H9 (cell line): ENCODE data around the gene NEUROD4. TPM values are rescaled to one million over a fixed set of nuclear protein-coding genes. Genes with fewer than 3 reads are reported as not detected.

Experiments
- DNase-seq: peaks from one replicate; pipeline ENCODE4 v3.0.0-alpha.2; 2017
- H2AFZ ChIP-seq: one replicate; pipeline ENCODE4 v1.6.1; 2013; ENCODE audit warnings: mild to moderate bottlenecking, low read length, control low read depth, moderate library complexity
- H2AK5ac ChIP-seq: 2 replicates; pipeline ENCODE4 v1.6.1; 2013; ENCODE audit warnings: low read length, control low read depth, mixed read lengths; ENCODE audit not compliant: insufficient read length
- H2BK120ac ChIP-seq: one replicate; pipeline ENCODE4 v1.6.1; 2013; ENCODE audit warnings: low read depth, mild to moderate bottlenecking, low read length, control low read depth, inconsistent platforms; ENCODE audit not compliant: poor library complexity, severe bottlenecking
- H2BK12ac ChIP-seq: 2 replicates; pipeline ENCODE4 v1.6.1; 2013; ENCODE audit warnings: low read length, control low read depth, mixed read lengths, low read depth; ENCODE audit not compliant: insufficient read length
- H2BK15ac ChIP-seq: 2 replicates; pipeline ENCODE4 v1.6.1; 2013; ENCODE audit warnings: low read depth, low read length, control low read depth
- H2BK20ac ChIP-seq: one replicate; pipeline ENCODE4 v1.6.1; 2013; ENCODE audit warnings: low read depth, mild to moderate bottlenecking, low read length, control low read depth, inconsistent platforms; ENCODE audit not compliant: poor library complexity, severe bottlenecking
- H2BK5ac ChIP-seq: 2 replicates; pipeline ENCODE4 v1.6.1; 2013; ENCODE audit warnings: low read length, control low read depth, mixed read lengths; ENCODE audit not compliant: insufficient read length
- H3K14ac ChIP-seq: 2 replicates; pipeline ENCODE4 v1.6.1; 2013; ENCODE audit warnings: low read length, control low read depth; ENCODE audit not compliant: insufficient read depth
- H3K18ac ChIP-seq: 2 replicates; pipeline ENCODE4 v1.6.1; 2013; ENCODE audit warnings: low read depth, mild to moderate bottlenecking, mixed read lengths, low read length, control low read depth; ENCODE audit not compliant: insufficient read length
- H3K23ac ChIP-seq: 2 replicates; pipeline ENCODE4 v1.6.1; 2013; ENCODE audit warnings: low read length, control low read depth, mixed read lengths, low read depth; ENCODE audit not compliant: insufficient read length
- H3K23me2 ChIP-seq: 2 replicates; pipeline ENCODE4 v1.6.1; 2013; ENCODE audit warnings: low read depth, mild to moderate bottlenecking, mixed read lengths, low read length, control low read depth; ENCODE audit not compliant: insufficient read length, poor library complexity, severe bottlenecking
- H3K27ac ChIP-seq: 2 replicates; pipeline ENCODE4 v1.5.1; 2013; ENCODE audit warnings: low read length, control low read depth, mixed read lengths, low read depth; ENCODE audit not compliant: insufficient read length
- H3K27me3 ChIP-seq: 2 replicates; pipeline ENCODE4 v1.6.1; 2013; ENCODE audit warnings: low read length, control low read depth, inconsistent platforms; ENCODE audit not compliant: insufficient read depth
- H3K4ac ChIP-seq: 2 replicates; pipeline ENCODE4 v1.6.1; 2013; ENCODE audit warnings: low read depth, mild to moderate bottlenecking, control low read depth, inconsistent platforms, low read length, moderate library complexity
- H3K4me1 ChIP-seq: 2 replicates; pipeline ENCODE4 v1.6.1; 2013; ENCODE audit warnings: low read length, control low read depth, inconsistent platforms; ENCODE audit not compliant: insufficient read depth
- H3K4me2 ChIP-seq: 2 replicates; pipeline ENCODE4 v1.6.1; 2013; ENCODE audit warnings: low read length, control low read depth, mixed read lengths; ENCODE audit not compliant: insufficient read length, insufficient read depth
- H3K56ac ChIP-seq: 2 replicates; pipeline ENCODE4 v1.6.1; 2013; ENCODE audit warnings: low read depth, mild to moderate bottlenecking, mixed read lengths, low read length, control low read depth; ENCODE audit not compliant: insufficient read length
- H3K79me1 ChIP-seq: 2 replicates; pipeline ENCODE4 v1.6.1; 2013; ENCODE audit warnings: low read depth, mild to moderate bottlenecking, moderate library complexity, low read length, control low read depth, inconsistent platforms; ENCODE audit not compliant: insufficient read depth, poor library complexity, severe bottlenecking
- H3K79me2 ChIP-seq: 2 replicates; pipeline ENCODE4 v1.6.1; 2013; ENCODE audit warnings: low read length, control low read depth, inconsistent platforms; ENCODE audit not compliant: insufficient read depth
- H3K9ac ChIP-seq: 2 replicates; pipeline ENCODE4 v1.6.1; 2013; ENCODE audit warnings: low read length, control low read depth, mixed read lengths; ENCODE audit not compliant: insufficient read length; ENCODE audit errors: extremely low read depth
- H3K9me3 ChIP-seq: one replicate; pipeline ENCODE4 v1.6.1; 2013; ENCODE audit warnings: low read depth, low read length, inconsistent platforms; ENCODE audit not compliant: control insufficient read depth
- H3T11ph ChIP-seq: one replicate; pipeline ENCODE4 v1.6.1; 2013; ENCODE audit warnings: mild to moderate bottlenecking, low read length, control low read depth, inconsistent platforms
- H4K20me1 ChIP-seq: one replicate; pipeline ENCODE4 v1.6.1; 2013; ENCODE audit not compliant: control insufficient read depth, insufficient read length, insufficient read depth
- H4K5ac ChIP-seq: 2 replicates; pipeline ENCODE4 v1.6.1; 2013; ENCODE audit warnings: low read depth, mild to moderate bottlenecking, mixed read lengths, low read length, control low read depth; ENCODE audit not compliant: insufficient read length
- H4K8ac ChIP-seq: replicated peaks from 2 replicates; pipeline ENCODE4 v1.6.1; 2013; ENCODE audit warnings: low read length, control low read depth, mixed read lengths, low read depth; ENCODE audit not compliant: insufficient read length
- H4K91ac ChIP-seq: 2 replicates; pipeline ENCODE4 v1.6.1; 2013; ENCODE audit warnings: low read depth, mild to moderate bottlenecking, moderate library complexity, mixed read lengths, low read length, control low read depth; ENCODE audit not compliant: insufficient read length
- H3K27ac Mint-ChIP-seq, 3 experiments: 2 replicates in 2 of 3; 3 replicates in 1 of 3; pipeline ENCODE4 v1.8.0; 2020 to 2021; ENCODE audit warnings: mixed read lengths in 3 of 3, mild to moderate bottlenecking in 1 of 3, moderate library complexity in 1 of 3
- H3K27me3 Mint-ChIP-seq: 2 replicates; pipeline ENCODE4 v1.8.0; 2021; ENCODE audit warnings: low read depth, mild to moderate bottlenecking, moderate library complexity, mixed read lengths
- H3K36me3 Mint-ChIP-seq, 3 experiments: 2 replicates in 2 of 3; 3 replicates in 1 of 3; pipeline ENCODE4 v1.8.0; 2020 to 2021; ENCODE audit warnings: low read depth in 3 of 3, mixed read lengths in 3 of 3; ENCODE audit not compliant: insufficient read depth in 1 of 3
- H3K4me1 Mint-ChIP-seq, 2 experiments: 2 replicates each; pipeline ENCODE4 v1.8.0; 2020; ENCODE audit warnings: mixed read lengths in 2 of 2
- H3K4me3 Mint-ChIP-seq, 2 experiments: 2 replicates in 1 of 2; 3 replicates in 1 of 2; pipeline ENCODE4 v1.8.0; 2020 to 2021; ENCODE audit warnings: mild to moderate bottlenecking in 2 of 2, mixed read lengths in 2 of 2, moderate library complexity in 1 of 2
- H3K9me3 Mint-ChIP-seq, 2 experiments: 2 replicates in 1 of 2; 3 replicates in 1 of 2; pipeline ENCODE4 v1.8.0; 2020; ENCODE audit warnings: mild to moderate bottlenecking in 2 of 2, mixed read lengths in 2 of 2, moderate library complexity in 1 of 2
- WGBS: extraction: QIAGEN DNeasy Blood & Tissue Kit; methylation state at CpG from one replicate; pipeline ENCODE4 v1.1.7; 2013; ENCODE audit warnings: missing lambda C conversion rate, low lambda C conversion rate, mixed read lengths; ENCODE audit not compliant: insufficient read length; ENCODE audit errors: extremely low coverage; 5-methylcytosine and 5-hydroxymethylcytosine counted together
- total RNA-seq: library from RNA; stranded (reverse); gene quantifications from 2 replicates; pipeline ENCODE4 v1.2.1, GENCODE V29; 2021
- TF ChIP-seq, protein P1 (sequence below): fragments of 200-600 bp; sonication (generic); conservative IDR thresholded peaks from 3 replicates; pipeline ENCODE4 v1.8.0; 2021; ENCODE audit warnings: antibody characterized with exemption, mild to moderate bottlenecking

NEUROD4 gene
- total RNA-seq, 1 experiment from 2014 or later: not detected

DNA sequence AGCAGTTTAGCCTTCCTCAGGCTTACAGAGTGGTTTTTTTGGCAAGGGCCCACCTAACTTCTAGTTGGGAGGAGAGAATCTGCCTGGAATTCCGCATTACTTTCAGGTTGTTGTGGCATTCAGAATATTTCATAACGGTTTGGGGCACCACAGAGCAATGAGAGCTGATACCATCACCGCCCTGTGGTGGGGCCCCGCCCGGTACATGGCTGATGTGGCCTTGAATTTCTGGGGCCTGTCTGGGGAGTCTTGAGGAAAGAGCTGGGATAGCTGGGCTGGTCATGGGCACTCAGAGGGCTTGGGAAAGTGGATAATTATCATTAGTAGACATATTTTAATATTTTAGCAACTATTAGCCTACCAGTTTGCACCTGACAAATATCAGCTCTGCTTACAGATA is 39.4 kb upstream of the NEUROD4 start:
- TF ChIP-seq, protein P1, sequence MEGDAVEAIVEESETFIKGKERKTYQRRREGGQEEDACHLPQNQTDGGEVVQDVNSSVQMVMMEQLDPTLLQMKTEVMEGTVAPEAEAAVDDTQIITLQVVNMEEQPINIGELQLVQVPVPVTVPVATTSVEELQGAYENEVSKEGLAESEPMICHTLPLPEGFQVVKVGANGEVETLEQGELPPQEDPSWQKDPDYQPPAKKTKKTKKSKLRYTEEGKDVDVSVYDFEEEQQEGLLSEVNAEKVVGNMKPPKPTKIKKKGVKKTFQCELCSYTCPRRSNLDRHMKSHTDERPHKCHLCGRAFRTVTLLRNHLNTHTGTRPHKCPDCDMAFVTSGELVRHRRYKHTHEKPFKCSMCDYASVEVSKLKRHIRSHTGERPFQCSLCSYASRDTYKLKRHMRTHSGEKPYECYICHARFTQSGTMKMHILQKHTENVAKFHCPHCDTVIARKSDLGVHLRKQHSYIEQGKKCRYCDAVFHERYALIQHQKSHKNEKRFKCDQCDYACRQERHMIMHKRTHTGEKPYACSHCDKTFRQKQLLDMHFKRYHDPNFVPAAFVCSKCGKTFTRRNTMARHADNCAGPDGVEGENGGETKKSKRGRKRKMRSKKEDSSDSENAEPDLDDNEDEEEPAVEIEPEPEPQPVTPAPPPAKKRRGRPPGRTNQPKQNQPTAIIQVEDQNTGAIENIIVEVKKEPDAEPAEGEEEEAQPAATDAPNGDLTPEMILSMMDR: no peak
- Histone ChIP-seq H3K4me2 (no peak overlapping the region), H2AFZ (no peak overlapping the region)

More for the DNA sequence above, 39.4 kb upstream of the NEUROD4 start:
- no peak overlapping the region for H2BK12ac ChIP-seq
- H3K23me2 ChIP-seq: no peaks in the 10 kb centered on the region
- peaks cover 2% of the 10 kb centered on the region for H3K27me3 Mint-ChIP-seq
- no peaks in the 10 kb centered on the region for H3K79me2 ChIP-seq
- no peak overlapping the region for H3K27ac ChIP-seq
- no peak overlapping the region for H3K23ac ChIP-seq
- no peak overlapping the region for H3T11ph ChIP-seq
- no peak overlapping the region for H4K91ac ChIP-seq
- H3K18ac ChIP-seq: no peak overlapping the region
- no peaks in the 10 kb centered on the region for H4K20me1 ChIP-seq
- H3K36me3 Mint-ChIP-seq: no peaks in the 10 kb centered on the region
- no peak overlapping the region for H3K56ac ChIP-seq
- H2BK15ac ChIP-seq: no peak overlapping the region
- no peak overlapping the region for H2BK5ac ChIP-seq
- no peaks in the 10 kb centered on the region for H3K27me3 ChIP-seq
- H2BK20ac ChIP-seq: no peak overlapping the region
- no peak overlapping the region for H2AK5ac ChIP-seq
- no peak overlapping the region for H3K27ac Mint-ChIP-seq
- no peak for DNase-seq
- no peak overlapping the region for H4K8ac ChIP-seq
- no peak overlapping the region for H3K4me3 Mint-ChIP-seq
- no peaks in the 10 kb centered on the region for H3K79me1 ChIP-seq
- H4K5ac ChIP-seq: no peak overlapping the region
- H2BK120ac ChIP-seq: no peak overlapping the region
- no peak overlapping the region for H3K4ac ChIP-seq
- no peaks in the 10 kb centered on the region; the same call in 1 of the 2 replicates for H3K4me1 ChIP-seq
- no CpG with 5 or more reads among the region's 5 CpGs for WGBS
- no peaks in the 10 kb centered on the region for H3K9me3 Mint-ChIP-seq
- peaks cover 14 to 15% of the 10 kb centered on the region in 2 experiments for H3K4me1 Mint-ChIP-seq
- no peak overlapping the region for H3K9ac ChIP-seq
- no peak overlapping the region for H3K14ac ChIP-seq
- no peaks in the 10 kb centered on the region for H3K9me3 ChIP-seq
